Posterior cingulate gyrus (tissue), 11 donors: Measurements from ENCODE around the gene NCKAP5.

Experiments
- DNase-seq, 10 donors: peaks; one replicate each; pipeline versions ENCODE4 v3.0.0 to v3.0.0-alpha.2; 2020 to 2021; ENCODE audit warnings: mixed read lengths in 3 of 10
- intact Hi-C: fragments of 100-400 bp; cut with DNase I; formaldehyde crosslinking; loops from one replicate; pipeline ENCODE4 v1.15.1; 2023

Gene NCKAP5

DNA sequence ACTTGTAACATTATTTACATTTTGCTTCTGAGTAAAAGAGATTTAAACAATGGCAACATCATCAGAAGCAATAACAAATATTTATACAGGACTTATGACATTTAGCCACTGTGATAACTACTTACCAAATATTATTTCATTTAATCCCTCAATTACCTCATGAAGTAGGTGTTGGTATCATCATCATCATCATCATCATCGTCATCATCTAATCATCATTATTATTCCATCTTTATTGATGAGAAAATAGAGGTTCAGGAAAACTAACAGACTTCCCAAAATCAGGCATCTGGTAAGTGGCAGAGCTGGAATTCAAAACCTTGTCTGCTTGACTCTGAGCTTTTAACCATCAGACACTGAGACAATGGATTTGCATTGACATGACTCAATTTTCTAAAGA is 204.4 kb downstream of the NCKAP5 start:
- intact Hi-C loops = no loop called here
- DNase-seq = no peak

DNA sequence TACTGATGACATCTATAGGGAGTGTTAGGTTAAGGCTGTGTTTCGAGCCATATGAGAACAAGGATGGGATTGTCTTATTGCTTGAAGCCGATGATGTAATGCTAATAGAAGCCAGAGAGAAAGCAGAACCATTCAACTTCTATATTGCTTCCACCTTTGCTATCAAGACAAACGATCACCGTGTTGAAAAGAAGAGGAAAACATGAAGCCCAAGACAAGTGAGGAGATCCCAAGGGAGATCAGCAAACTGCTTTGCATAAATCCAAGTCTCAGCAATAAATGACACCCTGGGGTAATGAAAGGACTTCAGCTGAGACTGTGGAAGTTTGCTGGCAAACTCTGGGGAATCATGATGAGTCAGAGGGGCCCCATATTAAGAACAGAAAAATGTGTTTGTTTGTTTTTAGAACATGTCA is 206.2 kb downstream of the NCKAP5 start:
- no peak for DNase-seq
- intact Hi-C loops = no loop called here

DNA sequence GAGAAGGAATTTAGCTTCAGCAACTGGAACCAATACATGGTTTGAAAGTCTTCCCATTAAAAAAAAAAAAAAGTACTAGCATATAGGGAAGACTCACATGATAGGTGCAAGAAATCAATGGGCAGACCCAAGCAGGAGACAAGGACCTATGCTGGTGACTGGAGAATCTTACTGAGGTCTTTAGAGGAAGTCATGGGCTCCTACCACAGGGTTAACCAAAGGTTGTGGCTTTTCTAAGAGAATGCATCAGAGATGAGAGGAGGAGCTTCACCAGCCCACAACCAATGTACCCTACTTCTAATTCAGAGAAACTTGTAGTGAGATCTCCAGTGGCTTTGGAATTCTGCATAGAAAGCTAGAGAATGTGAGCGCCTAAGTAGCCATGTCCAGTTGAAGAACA is 207.4 kb downstream of the NCKAP5 start:
- no peak for DNase-seq
- intact Hi-C loops = no loop called here

DNA sequence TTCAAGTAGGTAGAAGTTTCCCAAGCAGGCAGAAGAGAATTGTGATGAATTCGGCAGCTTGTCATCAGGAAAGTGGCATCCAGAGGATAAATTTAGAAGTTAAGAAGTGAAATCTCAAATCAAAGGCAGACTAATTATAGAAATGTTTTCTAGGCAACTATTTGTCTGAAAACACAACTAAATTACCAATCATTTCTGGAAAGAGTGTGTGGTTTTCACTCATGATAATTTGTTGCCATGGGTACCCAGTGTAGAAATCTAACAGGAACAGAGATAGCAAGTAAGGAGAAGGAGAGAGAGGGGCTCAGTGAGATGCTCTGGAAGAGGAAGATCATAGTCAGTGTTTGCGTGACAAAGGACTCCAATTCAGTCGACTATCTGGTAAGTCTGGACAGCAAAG is 208.1 kb downstream of the NCKAP5 start:
- intact Hi-C loops = no loop called here
- DNase-seq = no peak

DNA sequence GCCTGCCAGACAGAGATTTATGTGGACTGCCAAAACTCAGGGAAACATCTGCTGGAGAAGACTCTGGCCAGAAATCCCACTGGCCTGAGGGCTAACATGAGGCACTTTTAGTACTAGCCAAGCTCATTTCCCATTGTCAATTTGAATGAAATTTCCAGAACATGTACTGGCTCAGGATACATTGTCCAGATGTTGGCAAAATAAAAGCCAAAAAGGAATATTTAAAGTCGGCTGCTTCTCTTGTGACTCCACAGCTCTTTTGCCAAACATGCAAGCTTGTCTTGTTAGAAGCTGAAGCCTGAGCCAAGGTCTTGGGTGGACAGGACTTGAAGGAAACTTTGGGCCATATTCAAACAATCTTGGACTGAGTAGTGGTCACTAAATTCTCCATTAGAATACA is 215.5 kb downstream of the NCKAP5 start:
- DNase-seq = no peak
- intact Hi-C loops = no loop called here

DNA sequence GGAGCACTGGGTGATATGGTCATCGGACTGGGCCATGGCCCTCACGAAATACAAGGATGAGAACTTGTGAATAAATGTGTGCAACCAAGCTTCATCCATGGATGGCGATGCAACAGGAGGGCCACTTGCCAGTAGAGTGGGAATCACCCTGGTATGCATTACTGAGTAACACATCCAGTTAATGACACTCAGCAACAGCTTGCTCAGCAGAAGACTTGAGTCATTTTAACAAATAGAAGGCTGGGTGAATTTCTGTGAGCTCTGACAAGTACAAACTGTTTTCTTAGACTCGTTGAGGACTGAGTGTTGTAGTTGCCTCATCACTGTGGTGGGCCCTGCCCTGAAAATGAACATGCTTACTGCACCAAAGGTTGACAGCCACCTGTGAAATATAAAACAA is 221.6 kb downstream of the NCKAP5 start:
- no peak for DNase-seq
- intact Hi-C loops = no loop called here

DNA sequence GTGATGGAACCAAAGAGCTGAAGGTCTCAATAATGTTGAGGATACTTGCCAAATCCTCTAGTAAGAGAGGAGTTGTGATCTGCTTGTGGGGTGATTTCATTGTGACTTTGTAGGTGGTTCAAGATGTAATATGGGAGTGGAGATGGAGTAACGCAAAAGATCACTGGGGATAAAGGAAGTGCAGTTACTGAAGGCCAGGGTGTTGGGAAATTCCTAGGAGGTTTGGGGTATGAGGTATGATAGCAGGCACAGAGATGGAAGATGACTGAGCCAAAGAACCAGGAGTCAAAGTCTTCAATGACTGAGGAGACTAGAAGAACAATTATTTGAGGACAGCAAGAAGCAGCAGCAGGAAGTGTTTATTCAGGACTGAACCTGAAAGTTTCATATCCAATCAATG is 222.6 kb downstream of the NCKAP5 start:
- intact Hi-C loops = no loop called here
- DNase-seq = no peak

DNA sequence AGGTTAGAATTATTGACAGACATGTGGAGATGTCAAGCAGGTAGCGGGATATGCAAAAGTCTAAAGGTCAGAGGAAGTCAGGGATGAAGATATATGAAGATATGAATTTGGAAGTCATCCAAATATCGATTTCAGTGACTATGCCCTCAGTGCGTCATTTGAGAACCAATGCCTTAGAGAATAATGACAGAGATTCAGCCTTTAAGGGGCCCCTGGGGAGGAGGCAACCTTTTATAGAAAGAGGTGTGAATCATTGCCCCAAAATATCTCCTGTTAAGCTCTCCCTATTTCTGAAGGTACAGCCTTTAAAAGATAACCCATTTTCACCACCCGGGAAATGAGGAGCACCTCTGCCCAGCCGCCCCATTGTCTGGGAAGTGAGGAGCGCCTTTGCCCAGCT is 223.4 kb downstream of the NCKAP5 start:
- no peak for DNase-seq
- intact Hi-C loops = no loop called here

DNA sequence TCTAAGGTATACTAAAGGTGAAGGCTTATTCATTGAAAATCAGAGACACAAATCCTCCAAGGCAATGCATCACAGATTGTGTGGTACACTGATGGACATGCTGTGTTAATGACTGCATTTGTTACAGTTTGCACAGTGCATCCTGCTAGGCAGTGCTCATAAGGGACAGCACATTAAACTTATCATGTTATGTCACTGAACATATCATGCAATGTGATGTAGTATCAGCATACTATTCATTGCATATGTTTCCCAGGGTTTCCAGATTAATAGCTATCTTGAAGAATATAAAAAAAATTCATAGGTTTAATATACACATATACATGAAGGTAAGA is 225.3 kb downstream of the NCKAP5 start:
- intact Hi-C loops = no loop called here
- no peak for DNase-seq

DNA sequence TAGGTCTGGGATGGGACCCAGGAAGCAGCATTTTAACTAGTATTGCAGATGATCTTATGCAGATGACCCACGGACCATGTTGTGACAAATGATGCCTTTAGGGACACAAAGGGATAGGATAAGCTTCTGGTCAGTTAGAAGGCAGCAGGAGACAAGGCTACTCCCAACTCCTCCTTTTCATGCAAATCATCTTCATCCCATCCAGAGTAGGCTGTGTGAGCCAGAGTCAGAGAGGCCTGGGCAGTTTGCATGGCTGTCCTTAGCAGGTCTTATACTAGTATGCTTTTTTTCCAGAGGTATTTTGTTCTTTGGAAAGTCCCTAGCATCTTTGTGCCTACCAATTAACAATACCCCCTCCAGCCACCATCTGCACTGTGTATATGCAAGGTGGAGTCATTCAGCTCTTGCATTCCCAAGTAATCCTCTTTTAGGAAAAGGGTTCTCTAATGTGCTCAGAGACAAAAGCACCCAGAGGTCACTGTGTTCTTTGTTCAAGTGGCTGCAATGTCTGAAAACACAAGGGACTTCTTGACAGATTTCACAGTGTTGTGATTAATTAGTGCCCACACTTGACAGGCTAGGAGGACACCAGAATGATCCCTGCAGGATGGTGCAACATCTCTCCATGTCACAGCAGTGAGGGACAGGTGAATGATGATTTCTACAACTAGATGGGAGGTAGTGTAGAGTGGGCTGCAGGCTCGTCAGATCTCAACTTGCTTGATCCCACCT is 225.8 kb downstream of the NCKAP5 start:
- intact Hi-C loops = no loop called here
- no peak for DNase-seq

DNA sequence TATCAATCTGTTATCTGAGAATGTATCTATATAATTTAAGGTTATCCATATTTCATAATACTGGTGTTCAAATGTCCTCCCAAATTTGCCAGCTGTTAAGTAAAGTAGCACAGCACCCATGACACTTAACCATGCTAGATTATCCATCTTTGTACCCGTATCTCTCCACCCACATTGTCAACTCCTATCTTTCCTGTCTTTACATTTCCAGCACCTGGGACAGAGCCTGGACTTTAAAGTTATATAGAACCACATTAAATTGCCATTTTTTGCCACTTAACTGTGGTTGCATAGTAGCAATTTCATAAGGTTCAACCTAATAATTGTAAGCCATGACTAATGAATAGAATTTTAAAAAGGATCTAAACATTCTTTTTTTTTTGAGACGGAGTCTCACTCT is 226.7 kb downstream of the NCKAP5 start:
- DNase-seq = no peak
- intact Hi-C loops = no loop called here

DNA sequence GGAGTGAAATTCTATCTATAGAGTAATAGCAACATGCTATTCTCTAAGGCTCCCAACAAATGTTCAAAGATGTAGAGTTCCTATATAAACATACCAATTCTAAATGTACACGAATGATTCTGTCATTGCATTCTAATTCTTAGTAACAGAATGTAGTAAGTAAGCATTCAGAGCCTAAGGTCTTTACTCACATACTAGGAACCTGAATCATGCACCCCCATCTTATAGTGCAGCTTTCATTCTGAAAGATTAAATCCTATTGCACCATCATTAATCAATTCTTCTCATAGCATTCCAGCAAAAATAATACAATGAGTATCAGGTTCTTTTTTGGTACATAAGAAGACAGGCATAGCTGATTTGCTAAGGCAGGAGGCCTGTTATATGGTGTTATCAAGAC is 230.0 kb downstream of the NCKAP5 start:
- DNase-seq = no peak
- intact Hi-C loops = no loop called here

DNA sequence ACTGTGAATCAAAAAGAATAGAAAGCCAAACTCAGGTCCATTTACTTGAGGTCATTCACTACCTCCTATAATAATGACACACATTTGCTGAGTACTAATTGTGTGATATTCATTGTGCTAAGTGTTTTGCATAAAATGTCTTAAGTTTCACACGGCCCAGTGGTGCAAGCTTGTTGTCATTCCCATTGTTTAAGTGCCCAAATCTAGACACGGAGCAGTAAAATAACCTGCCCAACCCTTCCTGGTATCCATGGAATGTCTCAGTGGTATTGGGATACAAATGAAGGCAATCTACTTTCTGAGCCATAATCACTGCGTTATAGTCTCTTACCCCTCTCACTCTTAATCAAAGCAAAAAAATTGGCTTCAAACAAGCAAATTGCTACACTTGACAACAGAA is 233.3 kb downstream of the NCKAP5 start:
- intact Hi-C loops = no loop called here
- no peak for DNase-seq

DNA sequence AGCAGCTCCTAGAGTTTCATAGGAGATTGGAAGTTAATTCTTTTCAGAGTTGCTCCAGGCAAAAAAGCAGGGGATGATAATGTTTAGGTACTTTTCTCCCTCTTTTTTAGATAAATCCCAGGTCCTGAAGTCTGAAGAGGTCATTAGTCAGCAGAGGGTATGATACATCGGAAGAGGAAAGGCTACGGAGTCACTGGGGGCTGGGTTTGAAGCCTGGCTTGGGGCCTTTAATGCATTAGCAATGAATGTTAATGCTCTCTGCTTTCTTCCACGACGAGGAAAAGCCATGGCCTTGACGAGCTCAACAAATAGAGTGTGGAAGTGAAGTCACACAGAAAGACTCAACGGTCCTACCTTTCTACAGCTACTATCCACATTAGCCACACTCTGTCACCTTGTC is 235.1 kb downstream of the NCKAP5 start:
- no peak for DNase-seq
- intact Hi-C loops = no loop called here

DNA sequence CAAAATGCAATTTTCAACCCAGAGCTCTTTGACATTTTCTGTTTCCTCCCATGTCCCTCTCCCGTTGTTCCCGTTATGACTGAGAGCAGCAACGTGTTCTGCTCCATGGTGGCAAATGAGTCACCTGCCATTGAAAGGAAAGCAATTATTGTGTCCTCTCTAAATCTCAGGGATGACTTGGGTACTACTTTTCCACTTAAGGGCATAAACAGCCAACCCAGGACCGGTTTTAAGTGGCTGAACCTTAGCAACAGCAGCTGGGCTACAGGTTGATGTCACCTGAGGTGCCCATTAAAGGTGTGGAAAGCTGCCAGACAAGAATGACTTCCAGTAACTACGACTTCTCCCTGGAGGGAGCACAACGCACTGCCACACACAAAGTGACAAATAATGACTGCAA is 236.8 kb downstream of the NCKAP5 start:
- DNase-seq = no peak

DNA sequence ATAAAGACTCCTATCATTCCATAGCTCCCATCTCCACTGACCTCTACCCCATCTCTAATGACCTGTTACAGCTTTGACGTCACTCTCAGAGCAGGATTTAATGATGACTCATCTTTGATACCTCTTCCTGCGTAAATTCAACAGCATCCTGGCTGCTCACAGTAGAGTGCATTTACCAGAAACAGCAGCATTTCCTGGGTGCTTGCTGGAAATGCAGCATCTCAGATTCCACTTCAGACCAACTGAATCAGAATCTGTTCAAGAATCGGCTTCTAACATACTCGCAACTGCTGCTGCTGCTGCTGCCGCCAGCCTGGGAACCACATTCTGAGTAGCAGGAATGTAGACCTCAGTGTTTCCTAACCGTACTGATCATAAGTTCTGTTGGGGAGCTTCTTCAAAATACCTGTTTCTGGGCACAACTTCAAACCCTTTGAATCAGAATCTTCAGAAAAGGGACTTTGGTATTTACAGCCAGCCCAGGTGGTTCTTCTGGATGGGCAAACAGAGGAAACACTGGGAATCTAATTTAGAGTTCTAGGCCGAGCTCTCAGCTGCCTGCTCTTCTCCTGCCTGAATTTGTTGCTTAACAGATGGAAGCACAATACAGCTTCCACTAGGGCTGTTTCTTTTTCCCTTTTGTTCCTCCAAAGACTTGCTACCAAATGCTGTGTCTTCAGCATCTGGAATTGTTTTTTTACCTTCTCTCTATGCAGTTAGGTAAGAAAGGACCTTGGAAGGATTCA is 241.4 kb downstream of the NCKAP5 start:
- intact Hi-C loops = no loop called here
- no peak for DNase-seq

More for the DNA sequence above, 236.8 kb downstream of the NCKAP5 start:
- intact Hi-C loops = no loop called here

DNA sequence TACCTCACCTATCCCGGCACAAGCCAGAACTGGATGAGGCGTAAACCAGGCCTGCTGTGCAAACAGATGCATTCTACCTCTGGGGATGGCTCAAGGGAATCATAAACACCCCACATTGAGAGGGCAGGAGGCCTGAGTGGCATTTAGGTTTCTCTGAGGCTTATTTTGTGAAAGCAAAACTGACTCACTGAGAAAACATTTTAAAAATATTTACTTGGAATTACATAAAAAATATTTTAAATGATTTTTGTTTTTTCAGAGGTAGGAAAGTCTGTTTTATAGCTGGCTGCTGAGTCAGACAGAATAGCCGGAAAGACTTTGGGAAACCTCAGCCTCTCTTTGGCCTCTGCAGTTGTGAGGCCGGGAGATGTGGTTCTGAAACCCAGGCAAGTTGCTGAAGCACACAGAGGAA is 244.1 kb downstream of the NCKAP5 start:
- intact Hi-C loops = no loop called here
- no peak for DNase-seq

DNA sequence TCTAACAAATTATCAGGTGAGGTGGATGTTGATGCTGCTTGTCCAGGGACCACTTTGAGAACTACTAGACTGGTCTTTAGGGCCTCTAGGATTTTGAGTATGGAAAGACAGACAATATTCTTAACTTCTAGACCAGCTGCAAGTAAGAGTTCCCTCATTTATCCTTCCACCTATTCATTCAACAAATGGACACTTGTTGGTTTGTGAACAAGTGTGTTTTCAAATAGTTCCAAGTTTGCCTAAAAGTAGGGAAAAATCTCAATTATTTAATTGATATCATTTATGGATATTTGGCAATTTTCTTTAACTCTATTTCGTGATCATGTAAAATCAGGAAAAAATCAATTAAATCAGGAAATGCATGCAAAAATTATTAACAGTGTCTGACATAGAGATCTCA is 245.4 kb downstream of the NCKAP5 start:
- DNase-seq = no peak
- intact Hi-C loops = no loop called here

DNA sequence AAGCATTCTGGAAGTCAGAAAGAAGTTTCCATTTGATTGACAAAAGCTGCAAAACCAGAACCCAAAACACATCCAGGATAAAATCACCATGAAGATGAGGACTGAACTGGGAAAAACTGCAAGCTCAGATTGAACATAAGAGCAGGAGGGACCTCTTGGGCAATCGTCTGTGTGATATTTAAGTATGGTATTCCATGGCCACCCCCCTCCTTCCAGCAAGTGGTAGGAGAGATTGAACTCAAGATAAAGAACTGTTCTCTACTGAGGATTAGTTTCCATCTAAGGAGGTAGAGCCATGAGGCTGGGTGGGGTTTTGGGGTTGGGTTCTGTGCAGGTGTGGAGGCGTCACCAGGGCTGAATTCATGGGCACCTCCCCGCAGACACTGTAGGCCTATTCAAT is 251.1 kb downstream of the NCKAP5 start:
- DNase-seq = no peak
- intact Hi-C loops = no loop called here

DNA sequence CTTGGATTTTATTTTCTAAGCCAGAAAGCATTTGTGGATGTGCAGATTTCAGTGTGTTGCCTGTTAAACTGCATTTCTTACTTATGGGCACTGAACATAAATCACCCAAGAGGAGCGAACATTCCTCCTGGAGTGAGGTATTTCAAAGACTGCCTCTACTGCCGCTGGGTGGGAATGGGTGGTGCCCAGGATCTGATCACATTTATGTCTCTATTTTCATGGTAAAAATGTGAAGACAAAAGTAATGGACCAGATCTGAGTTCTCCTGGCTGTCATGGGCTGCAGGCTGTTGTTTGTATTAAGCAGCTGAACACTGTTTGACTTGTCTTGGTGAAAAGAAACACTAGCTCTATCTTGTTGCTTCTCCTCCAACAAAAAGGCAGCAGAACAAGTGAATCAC is 251.7 kb downstream of the NCKAP5 start:
- intact Hi-C loops = no loop called here
- no peak for DNase-seq

DNA sequence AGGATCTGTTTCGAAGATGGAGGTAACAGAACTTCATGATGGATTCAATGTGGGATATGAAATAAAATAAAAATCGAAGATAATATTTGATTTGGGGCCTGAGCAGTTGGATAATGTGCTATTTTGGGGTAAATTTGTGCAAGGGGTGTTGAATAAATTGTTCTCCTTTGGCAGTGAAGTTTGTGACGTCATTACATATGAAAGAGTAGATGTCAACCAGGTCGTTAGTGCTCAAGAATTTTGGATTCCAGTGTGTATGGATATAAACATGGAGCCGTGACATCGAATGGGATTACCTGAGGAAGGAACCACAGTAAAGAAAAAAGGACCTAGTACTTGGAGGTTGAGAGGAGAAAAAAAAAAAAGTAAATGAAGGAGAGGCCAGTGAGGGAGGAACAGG is 253.0 kb downstream of the NCKAP5 start:
- no peak for DNase-seq
- intact Hi-C loops = no loop called here

DNA sequence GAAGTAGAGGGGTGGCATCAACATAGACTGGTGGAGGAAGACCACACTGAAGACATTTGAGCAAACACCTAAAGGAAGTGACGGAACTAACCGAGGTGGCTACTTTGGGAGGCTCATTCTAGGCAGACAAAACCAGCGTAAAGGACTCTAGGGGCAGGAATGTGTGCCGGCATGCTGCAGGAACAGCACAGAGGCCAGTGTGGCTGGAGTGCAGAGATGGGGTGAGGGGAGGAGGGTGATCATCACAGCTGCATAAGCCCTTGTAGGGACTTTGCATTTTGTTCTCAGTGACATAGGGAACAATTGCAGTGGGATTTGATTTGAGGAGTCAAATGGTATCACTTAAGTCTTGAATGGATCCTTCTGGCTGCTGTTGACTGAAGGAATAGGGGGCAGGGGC is 253.5 kb downstream of the NCKAP5 start:
- intact Hi-C loops = no loop called here
- no peak for DNase-seq
